ENCODE data around the gene SLC29A1.
A peak's percentile ranks its signal among the peaks of the same experiment; 100 is the strongest.
"Not testable (repeated sequence)": the region's sequence is repeated elsewhere in the genome, so short reads cannot be mapped to it uniquely, and the experiment has no call there.

The SLC29A1 gene

GRCh38 chr6:44223319-44224028 is at the start of gene SLC29A1:
TSS of gene SLC29A1 (plus strand) at chr6:44223595. CDS start at chr6:44227314, 3,719 bp downstream.
- DNase-seq, result peak; percentile 91

DNA sequence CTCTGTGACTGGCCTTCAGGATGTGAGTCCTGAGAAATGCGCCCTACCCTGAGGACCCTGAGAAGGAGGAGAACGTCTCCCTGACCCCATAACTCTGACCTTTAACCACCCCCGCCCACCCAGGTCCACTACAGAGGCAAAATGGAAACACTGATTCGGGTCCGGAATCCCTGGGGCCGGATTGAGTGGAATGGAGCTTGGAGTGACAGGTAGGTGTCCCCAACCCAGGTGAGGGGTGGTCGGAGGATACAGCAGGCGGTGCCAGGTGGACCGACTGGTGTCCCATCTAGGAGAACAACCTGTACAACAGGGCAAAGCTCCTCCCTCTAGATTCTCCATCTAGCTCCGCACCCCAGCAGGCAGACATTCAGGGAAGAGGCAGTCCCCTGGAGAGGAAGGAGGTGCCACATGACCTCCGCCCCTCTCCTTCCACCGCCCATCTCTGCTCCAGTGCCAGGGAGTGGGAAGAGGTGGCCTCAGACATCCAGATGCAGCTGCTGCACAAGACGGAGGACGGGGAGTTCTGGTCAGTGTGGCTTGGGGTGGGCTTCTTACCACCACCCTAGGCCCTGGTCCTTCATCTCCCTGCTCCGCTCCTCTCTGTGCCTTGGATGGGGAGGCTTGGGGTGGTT is 47.1 kb upstream of the SLC29A1 start:
- DNase-seq, result no peak

- DNase-seq, result no peak
Observed at GRCh38 chr6:44176762-44177509, 46.5 kb upstream of the SLC29A1 start.

- DNase-seq, result no peak
Observed at GRCh38 chr6:44177691-44178423, 45.5 kb upstream of the SLC29A1 start.

DNA sequence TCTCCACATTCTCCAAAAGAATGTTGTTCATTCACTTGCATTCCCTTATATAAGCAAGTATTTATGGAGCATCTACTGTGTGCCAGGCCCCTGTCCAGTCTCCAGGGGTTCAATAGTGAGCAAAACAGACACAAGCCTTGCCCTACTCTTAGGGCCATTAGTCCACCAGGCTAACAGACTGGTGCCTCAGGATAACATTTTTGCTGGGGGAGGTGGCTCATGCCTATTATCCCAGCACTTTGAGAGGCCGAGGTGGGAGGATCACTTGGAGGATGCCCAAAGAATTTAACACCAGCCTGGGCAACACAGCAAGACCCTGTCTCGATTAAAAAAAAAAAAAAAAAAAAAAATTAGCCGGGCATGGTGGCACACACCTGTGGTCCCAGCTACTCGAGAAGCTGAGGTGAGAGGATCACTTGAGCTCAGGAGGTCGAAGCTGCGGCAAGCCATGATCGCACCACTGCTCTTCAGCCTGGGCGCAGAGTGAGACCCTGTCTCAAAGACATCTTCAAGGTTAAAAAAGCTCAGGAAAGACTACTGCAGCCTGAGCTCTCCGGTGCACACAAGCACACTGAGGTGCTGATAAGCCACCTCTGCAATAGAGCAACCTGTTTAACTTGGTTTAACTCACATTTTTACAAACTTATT is 44.8 kb upstream of the SLC29A1 start:
- DNase-seq, result no peak

- DNase-seq, result no peak
Observed at GRCh38 chr6:44179072-44179536, 44.3 kb upstream of the SLC29A1 start.

DNA sequence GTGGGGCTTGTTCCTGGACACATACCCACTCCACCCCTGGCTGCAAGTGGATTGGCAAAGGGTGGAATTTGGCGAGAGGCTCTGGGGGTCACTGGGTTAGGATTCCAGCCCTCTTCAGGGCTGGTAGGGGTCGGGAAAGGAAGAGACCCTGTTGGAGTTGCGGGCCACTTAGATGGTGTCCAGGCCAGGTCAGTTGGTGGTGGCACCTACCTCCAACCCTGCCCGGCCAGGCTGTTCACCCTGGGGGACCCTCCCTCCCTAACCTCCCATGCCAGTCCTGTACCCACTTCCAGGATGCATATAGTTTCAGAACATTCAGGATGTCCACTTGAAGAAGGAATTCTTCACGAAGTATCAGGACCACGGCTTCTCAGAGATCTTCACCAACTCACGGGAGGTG is 43.7 kb upstream of the SLC29A1 start:
- DNase-seq, result no peak

DNA sequence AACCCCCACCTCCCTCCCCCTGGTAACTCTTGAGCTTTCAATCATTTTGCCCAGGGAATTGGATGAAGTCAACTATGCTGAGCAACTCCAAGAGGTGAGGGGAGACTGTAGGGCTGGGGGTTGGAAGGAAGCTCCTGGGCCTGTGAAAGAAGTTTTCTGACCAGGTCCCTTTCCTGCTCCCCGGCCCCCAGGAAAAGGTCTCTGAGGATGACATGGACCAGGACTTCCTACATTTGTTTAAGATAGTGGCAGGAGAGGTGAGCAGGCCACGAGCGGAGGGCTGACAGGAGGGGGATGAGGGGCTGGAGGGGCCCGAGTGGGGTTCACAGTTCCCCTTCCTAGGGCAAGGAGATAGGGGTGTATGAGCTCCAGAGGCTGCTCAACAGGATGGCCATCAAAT is 43.0 kb upstream of the SLC29A1 start:
- no peak for DNase-seq

- DNase-seq, result no peak
Observed at GRCh38 chr6:44180886-44181285, 42.5 kb upstream of the SLC29A1 start.

GRCh38 chr6:44181784-44182183 is 41.6 kb upstream of the SLC29A1 start:
- not testable (repeated sequence) for DNase-seq

DNA sequence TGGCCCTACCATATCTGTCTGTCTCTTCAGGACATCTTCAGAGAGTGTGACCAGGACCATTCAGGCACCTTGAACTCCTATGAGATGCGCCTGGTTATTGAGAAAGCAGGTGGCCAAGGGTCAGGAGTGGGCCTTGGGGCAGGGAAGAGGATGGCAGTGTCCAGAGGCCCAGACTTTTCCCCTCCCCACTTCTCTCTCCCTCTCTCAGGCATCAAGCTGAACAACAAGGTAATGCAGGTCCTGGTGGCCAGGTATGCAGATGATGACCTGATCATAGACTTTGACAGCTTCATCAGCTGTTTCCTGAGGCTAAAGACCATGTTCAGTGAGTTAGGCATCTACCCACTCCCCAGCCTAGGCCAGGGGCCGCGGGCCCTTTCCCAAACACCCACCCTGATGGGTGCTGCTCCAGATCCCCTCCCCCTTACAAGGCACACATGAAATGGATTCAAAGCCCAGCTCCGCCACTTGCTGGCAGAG is 40.4 kb upstream of the SLC29A1 start:
- DNase-seq, result no peak

DNA sequence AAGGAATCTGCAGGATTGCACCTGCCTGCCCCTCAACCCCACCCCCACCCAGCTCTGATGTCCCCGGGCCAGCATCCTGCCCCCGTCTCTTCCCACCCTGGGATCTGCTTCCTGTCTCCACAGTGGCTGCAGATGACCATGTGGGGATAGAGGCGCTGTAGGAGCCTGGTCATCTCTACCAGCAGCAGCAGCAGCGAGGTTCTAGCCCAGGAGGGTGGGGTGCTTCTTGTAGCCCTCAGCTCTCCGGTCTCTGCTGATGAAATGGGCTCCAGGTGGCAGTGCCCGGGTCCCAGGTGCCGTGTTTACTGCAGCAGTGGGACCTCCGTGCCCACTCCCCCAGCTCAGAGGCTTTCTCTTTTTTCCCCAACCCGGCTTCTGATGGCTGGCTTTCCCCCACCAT is 39.6 kb upstream of the SLC29A1 start:
- DNase-seq, result no peak

DNA sequence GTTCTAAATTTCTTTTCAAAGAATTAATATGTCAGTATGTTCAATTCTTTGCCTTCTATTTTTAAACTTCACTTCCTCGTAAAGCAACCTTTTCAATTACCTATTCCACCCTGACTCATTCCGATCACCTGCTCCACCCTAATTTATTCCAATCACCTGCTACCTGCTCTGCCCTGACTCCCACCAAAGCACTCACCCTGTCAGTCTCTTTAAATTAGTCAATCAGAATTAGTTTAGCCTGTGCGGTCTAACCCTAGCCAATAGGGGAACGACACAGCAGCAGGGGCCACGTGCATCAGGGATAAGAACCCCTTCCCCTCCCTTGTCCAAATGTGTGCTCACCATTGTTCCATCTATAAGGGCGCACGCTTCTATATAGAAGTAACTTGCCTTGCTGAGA is 38.0 kb upstream of the SLC29A1 start:
- DNase-seq, result not testable (repeated sequence)

DNA sequence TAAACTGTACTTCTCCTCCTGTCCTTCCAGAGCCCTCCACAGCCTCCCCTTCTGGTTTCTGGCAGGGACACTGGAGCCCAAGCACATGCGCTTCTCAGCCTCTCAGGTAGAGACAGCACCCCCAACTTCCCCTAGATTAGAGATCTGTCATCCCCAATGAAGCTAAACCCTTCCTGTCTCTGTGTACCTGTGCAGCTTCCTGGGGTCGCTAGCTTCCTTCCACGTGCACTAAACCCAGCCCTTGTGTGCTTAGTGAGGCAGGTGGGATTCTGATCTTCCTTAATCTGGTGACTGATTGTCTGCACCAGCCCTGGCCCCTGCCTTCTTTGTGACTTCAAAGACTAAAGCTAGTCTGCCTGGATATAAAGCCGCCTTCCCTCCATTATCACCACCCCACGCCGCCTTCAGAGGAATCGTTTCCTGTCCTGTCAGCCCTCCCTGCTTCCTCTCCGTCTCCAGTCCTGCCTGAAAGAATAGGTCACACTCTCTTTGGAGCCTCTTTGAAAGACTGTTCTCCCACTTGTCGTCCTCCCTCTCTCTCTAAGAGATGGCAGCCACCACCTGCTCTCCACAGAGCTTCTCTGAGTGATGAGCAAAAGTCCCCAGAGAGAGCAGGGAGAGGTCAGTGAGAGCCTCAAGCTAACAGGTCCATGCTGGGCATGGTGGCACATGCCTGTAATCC is 37.3 kb upstream of the SLC29A1 start:
- no peak for DNase-seq

DNA sequence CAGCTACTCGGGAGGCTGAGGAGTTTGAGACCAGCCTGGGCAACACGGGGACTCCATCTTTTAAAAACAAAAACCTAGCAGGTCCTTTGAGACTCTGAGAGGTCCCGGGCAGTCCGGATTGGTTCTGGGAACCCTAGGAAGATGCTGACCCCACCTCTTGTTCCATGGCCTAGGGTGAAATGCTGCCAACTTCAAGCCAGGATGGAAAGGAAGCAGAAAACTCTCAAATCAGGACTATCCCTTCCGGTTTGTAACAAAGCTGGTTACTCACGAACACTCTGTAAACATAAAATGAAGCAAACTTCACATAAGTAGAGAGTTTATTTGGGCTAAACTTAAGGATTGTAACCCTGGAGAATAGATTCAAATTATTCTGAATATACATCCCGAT is 36.8 kb upstream of the SLC29A1 start:
- no peak for DNase-seq

DNA sequence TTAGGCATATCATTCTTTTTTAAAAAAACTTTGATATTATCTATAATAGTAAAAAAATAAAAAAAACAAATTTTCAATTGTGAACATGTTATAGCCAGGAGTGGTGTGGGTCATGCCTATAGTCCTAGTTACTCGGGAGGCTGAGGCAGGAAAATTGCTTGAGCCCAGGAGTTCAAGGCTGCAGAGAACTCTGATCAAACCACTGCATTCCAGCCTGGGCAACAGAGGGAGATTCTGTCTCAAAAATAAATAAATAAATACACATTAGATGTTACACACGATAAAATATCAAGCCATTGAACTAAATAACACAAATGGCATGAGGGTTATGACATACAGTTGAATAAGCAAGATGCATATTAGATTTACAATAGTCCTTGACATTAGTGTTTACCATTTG is 34.6 kb upstream of the SLC29A1 start:
- DNase-seq, result no peak

DNA sequence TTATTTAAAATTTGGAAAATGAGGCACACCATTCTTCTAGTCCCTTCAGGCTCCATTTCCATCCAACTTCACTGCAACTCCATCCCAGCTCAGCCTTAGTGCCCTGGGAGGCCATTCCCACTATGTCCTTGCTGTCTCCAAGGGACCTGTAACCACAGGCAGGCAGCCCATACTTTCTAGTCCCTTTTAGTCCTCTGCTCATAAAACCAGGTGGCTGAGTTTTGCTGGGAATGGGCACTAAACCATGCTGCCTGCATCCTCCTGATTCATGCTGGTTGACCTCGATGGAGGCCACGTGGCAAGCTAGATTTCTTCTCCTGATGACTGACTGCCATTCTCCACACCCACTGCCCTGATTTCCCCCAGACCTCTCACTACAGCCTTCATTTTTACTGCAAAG is 34.1 kb upstream of the SLC29A1 start:
- DNase-seq, result no peak

DNA sequence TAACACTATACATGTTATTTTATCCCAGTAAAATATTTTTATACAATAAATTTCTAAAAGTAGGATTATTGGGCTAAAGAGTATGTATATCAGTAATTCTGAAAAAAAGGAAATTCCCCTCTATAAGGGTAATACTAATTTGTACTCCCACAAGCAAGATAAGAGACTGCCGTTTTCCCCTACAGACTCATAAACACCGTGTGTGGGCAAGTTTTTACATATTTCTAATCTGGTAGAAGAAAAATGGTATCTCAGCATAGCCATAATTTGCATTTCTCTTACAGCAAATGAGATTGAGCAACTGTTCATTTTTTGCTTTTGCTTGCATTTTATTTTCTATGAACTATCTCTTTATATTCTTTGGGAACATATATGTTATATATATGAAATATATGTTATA is 32.7 kb upstream of the SLC29A1 start:
- DNase-seq, result no peak

DNA sequence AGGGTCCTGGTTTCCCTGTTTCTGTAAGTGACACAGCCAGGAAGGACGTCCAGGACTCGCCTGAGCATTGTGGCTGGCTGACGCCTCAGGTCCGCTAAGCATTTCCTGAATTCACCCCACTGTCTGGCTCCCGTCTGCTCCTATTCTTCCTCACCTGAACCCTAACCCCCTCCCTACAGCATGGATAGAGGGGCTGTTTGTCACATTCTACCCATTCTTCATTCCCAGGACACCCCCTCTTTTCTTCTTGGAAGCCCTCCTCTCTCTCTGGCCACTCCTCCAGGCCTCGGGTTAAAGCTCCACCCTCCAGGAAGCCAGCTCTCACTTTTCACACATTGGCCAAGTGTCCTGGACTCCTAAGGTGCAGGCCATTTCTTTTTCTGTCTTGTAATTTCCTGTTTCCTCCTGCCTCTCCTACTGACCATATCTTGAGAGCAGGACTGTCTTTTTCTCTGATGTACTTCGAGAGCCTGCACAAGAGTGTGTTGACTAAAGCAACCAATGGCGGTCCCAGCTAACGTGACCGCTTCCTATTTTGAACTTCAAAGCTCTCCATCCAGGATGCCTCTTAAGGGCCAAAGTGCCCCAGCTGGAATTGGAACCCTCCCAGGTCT is 30.9 kb upstream of the SLC29A1 start:
- no peak for DNase-seq

- DNase-seq, result no peak
Observed at GRCh38 chr6:44193307-44193910, 30.0 kb upstream of the SLC29A1 start.

DNA sequence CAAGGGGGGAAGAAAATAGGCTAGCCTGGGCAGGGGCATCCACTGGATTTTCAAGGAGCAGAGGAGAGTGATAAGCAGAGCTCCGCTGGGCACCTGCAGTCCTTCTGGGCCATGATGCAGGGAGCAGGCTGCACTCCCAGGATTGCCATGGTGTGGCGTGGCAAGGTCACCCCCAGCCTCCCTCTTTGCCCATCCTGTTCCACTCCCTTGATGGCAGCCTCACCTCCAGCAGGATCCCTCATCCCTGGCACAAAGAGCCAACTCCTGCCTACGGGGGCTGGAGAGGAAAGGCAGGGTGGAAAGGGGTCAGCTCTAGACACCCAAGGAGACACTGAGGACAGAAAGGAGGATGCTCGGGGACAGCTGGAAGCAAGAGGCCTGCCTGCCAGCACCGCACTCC is 29.1 kb upstream of the SLC29A1 start:
- DNase-seq, result no peak

Measured in activated CD8-positive, alpha-beta memory T cell treated with anti-CD3 and anti-CD28 coated beads, Interleukin-2, amount 50 U/mL, for 48 hours (primary cell).